Measurements from ENCODE around the gene ASB2.

GRCh38 chr14:93977790-93978581 is 1.6 kb upstream of the ASB2 start:
- TF ChIP-seq, protein P1, sequence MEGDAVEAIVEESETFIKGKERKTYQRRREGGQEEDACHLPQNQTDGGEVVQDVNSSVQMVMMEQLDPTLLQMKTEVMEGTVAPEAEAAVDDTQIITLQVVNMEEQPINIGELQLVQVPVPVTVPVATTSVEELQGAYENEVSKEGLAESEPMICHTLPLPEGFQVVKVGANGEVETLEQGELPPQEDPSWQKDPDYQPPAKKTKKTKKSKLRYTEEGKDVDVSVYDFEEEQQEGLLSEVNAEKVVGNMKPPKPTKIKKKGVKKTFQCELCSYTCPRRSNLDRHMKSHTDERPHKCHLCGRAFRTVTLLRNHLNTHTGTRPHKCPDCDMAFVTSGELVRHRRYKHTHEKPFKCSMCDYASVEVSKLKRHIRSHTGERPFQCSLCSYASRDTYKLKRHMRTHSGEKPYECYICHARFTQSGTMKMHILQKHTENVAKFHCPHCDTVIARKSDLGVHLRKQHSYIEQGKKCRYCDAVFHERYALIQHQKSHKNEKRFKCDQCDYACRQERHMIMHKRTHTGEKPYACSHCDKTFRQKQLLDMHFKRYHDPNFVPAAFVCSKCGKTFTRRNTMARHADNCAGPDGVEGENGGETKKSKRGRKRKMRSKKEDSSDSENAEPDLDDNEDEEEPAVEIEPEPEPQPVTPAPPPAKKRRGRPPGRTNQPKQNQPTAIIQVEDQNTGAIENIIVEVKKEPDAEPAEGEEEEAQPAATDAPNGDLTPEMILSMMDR (conservative IDR thresholded peaks at IDR 0.05; ENCODE audit: low read depth, low read length), result no peak
- TF ChIP-seq MAFK (IDR thresholded peaks at IDR 0.05; ENCODE audit: low read depth, low read length) (no peak), RCOR1 (IDR thresholded peaks at IDR 0.05; ENCODE audit: insufficient replicate concordance, low read length) (no peak), MXI1 (IDR thresholded peaks at IDR 0.05; ENCODE audit: borderline replicate concordance, low read depth, low read length) (no peak), POLR2A (IDR thresholded peaks at IDR 0.05; ENCODE audit: low read depth, low read length) (no peak), SMC3 (IDR thresholded peaks at IDR 0.05; ENCODE audit: low read depth, low read length) (no peak), CEBPB (IDR thresholded peaks at IDR 0.05; ENCODE audit: low read depth, low read length) (no peak), CHD1 (IDR thresholded peaks at IDR 0.05; ENCODE audit: low read depth, low read length) (no peak), MAZ (IDR thresholded peaks at IDR 0.05; ENCODE audit: borderline replicate concordance, low read depth, low read length) (no peak), ELK1 (IDR thresholded peaks at IDR 0.05; ENCODE audit: borderline replicate concordance, low read depth, low read length) (no peak), RAD21 (IDR thresholded peaks at IDR 0.05; ENCODE audit: low read length) (no peak), FOS (IDR thresholded peaks at IDR 0.05; ENCODE audit: low read depth, low read length) (no peak), RFX5 (IDR thresholded peaks at IDR 0.05; ENCODE audit: low read depth, low read length) (no peak)

All from IMR-90 (cell line).